Spleen (tissue), 7 donors: ENCODE results near the gene PTX3.

Experiments
- CTCF ChIP-seq, 11 experiments: fragments of 200-600 bp in 7 of 11; fragments of 450-650 bp in 4 of 11; sonication (generic) in 4 of 11; IDR thresholded peaks in 8 of 11; conservative IDR thresholded peaks in 3 of 11; 1 replicate in 7 of 11; 2 replicates in 4 of 11; pipeline versions ENCODE4 v1.4.0 to v1.8.0; 2016 to 2021; ENCODE audit warnings: antibody characterized with exemption in 11 of 11, inconsistent platforms in 4 of 11, mild to moderate bottlenecking in 1 of 11
- POLR2A ChIP-seq, 3 donors: fragments of 450-650 bp; IDR thresholded peaks; one replicate each; pipeline ENCODE4 v1.5.1; 2017; ENCODE audit warnings: antibody characterized with exemption in 3 of 3, mild to moderate bottlenecking in 1 of 3
- POLR2AphosphoS5 ChIP-seq, 3 donors: sonication (generic); formaldehyde crosslinking; IDR thresholded peaks; one replicate each; pipeline ENCODE4 v1.5.1; 2017; ENCODE audit warnings: antibody characterized with exemption in 3 of 3
- donor health status: DM: no; HTN: no; CAD: no; lungs with moderate emphysema.
- donor health status: DM: no; HTN: no; CAD: no.
- donor health status: DM: no; HTN: no; CAD: no.

- TF ChIP-seq CTCF (IDR thresholded peaks at IDR 0.05 in 8 of 11, conservative IDR thresholded peaks at IDR 0.05 in 3 of 11): no peak
- no peak for TF ChIP-seq POLR2A (IDR thresholded peaks at IDR 0.05)
- no peak for TF ChIP-seq POLR2AphosphoS5 (IDR thresholded peaks at IDR 0.05)
These were observed 18.5 kb upstream of the PTX3 start for GRCh38 chr3:157418104-157418503.
